ENCODE data around the gene EGR2.

EGR2 gene
- total RNA-seq, result 12.2 to 16.0 reads per million in 2 donors

GRCh38 chr10:62816331-62817120, at the start of gene EGR2:
Gene EGR2 (minus strand): TSS chr10:62816366. CDS start chr10:62816029, 337 bp downstream.
- peak; percentile 78 to 99 (median 93) for DNase-seq

- no peak for DNase-seq
Measured at GRCh38 chr10:62862447-62862846, 46.3 kb upstream of the EGR2 start.

GRCh38 chr10:62861507-62861906, 45.3 kb upstream of the EGR2 start:
- DNase-seq, result peak in 1 of 5 experiments; percentile 25

- DNase-seq, result peak in 1 of 5 experiments; percentile 30
Measured at GRCh38 chr10:62860946-62861345, 44.8 kb upstream of the EGR2 start.

GRCh38 chr10:62858364-62858763, 42.2 kb upstream of the EGR2 start:
- no peak for DNase-seq

GRCh38 chr10:62856021-62856420, 39.9 kb upstream of the EGR2 start:
- peak in 2 of 5 experiments; percentile 53 to 97 for DNase-seq

GRCh38 chr10:62853710-62854109, 37.5 kb upstream of the EGR2 start:
- DNase-seq, result peak in 2 of 5 experiments; percentile 16 to 74

- DNase-seq, result peak in 2 of 5 experiments; percentile 57 to 88
Measured at GRCh38 chr10:62852961-62853702, 37.0 kb upstream of the EGR2 start.

- DNase-seq, result peak in 1 of 5 experiments; percentile 59
Measured at GRCh38 chr10:62851442-62851841, 35.3 kb upstream of the EGR2 start.

- no peak for DNase-seq
Measured at GRCh38 chr10:62850646-62851045, 34.5 kb upstream of the EGR2 start.

- no peak for DNase-seq
Measured at GRCh38 chr10:62847433-62847832, 31.3 kb upstream of the EGR2 start.

- DNase-seq, result no peak
Measured at GRCh38 chr10:62844280-62845011, 28.3 kb upstream of the EGR2 start.

- DNase-seq, result peak in 1 of 5 experiments; percentile 43
Measured at GRCh38 chr10:62843600-62843999, 27.4 kb upstream of the EGR2 start.

GRCh38 chr10:62842983-62843382, 26.8 kb upstream of the EGR2 start:
- DNase-seq, result no peak

GRCh38 chr10:62839590-62839989, 23.4 kb upstream of the EGR2 start:
- DNase-seq, result no peak

GRCh38 chr10:62831346-62831745, 15.2 kb upstream of the EGR2 start:
- no peak for DNase-seq

- no peak for DNase-seq
Measured at GRCh38 chr10:62830679-62831078, 14.5 kb upstream of the EGR2 start.

- no peak for DNase-seq
Measured at GRCh38 chr10:62829622-62830021, 13.5 kb upstream of the EGR2 start.

GRCh38 chr10:62826273-62826672, 10.1 kb upstream of the EGR2 start:
- DNase-seq, result no peak

GRCh38 chr10:62820586-62820985, 4.4 kb upstream of the EGR2 start:
- DNase-seq, result no peak

GRCh38 chr10:62819141-62819920, 3.2 kb upstream of the EGR2 start:
- DNase-seq, result no peak

- peak; percentile 13 to 59 (median 27) for DNase-seq
Measured at GRCh38 chr10:62818426-62819011, 2.4 kb upstream of the EGR2 start.
